ENCODE measurements around the gene TFPT.
A peak's percentile ranks its signal among the peaks of the same experiment; 100 is the strongest.

The TFPT gene, protein sequence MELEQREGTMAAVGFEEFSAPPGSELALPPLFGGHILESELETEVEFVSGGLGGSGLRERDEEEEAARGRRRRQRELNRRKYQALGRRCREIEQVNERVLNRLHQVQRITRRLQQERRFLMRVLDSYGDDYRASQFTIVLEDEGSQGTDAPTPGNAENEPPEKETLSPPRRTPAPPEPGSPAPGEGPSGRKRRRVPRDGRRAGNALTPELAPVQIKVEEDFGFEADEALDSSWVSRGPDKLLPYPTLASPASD

DNA sequence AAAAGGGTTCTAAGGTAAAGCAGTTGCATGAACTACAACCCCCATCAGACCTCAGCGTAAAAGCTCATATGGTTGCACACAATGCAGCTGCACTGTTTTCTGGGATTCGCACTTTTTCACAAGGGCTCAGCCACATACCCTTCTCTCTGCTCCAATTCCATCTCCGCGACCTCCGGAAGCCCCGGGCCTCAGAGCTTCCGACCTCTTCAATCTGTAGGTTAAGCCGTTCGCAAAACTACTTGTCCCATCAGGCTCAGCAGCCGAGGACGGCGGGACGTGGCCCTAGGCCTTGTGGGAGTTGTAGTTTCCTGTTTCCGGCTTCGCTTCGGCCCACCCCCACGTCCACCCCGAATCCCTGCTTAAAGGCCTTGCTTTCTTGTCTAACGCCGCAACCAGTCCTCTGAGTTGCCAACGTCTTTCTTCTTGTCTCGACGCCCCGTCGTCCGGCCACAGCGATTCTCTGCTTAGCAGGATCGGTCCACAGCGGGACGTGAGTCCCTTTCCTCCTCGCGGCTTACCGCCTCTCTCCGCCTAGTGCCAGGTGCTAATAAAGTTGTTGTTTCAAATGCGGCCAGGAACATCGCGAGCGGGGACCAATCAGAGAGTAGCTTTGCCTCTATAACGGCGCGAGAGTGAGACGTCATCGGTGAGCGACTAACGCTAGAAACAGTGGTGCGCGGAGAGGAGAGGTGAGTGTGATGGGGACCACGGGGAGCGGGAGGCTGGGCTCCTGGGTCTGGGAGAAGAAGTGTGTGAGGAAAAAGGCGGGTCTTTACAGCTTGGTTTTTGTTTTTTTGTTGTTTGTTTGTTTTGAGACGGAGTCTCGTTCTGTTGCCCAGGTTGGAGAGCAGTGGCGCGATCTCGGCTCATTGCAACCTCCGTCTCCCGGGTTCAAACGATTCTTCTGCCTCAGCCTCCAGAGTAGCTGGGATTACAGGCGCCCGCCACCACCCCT, at the start of gene TFPT, which contains the start of gene PRPF31:
TSS of gene TFPT (minus strand) at position 549 of the 955 bp plus-strand sequence. CDS start at position 161, 388 bp downstream.
TSS of gene PRPF31 (plus strand) at position 646 of the 955 bp plus-strand sequence. CDS start 2,525 bp downstream, outside the sequence.
- DNase-seq (ENCODE audit: low read depth) = peak; percentile 98

DNA sequence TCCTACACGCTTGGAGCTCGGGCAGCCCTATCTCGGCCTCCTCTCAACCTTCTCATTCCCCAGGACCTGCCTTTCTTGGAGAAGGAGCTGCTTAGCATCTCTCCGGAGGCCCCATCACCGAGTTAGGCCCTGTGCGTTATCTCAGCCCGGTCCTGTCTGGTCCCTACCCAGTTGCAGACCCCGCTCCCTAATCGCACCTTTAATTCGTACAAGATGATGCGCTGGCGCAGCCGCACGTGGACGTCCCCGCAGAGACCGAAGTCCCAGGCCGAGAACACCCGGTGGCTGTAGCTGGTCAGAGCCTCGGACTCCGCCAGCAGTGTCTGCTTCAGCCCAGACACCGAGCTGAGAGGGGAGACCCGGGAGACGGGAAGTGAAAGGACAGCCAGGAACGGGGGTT, 49.8 kb upstream of the TFPT start:
- no peak for DNase-seq (ENCODE audit: low read depth)

DNA sequence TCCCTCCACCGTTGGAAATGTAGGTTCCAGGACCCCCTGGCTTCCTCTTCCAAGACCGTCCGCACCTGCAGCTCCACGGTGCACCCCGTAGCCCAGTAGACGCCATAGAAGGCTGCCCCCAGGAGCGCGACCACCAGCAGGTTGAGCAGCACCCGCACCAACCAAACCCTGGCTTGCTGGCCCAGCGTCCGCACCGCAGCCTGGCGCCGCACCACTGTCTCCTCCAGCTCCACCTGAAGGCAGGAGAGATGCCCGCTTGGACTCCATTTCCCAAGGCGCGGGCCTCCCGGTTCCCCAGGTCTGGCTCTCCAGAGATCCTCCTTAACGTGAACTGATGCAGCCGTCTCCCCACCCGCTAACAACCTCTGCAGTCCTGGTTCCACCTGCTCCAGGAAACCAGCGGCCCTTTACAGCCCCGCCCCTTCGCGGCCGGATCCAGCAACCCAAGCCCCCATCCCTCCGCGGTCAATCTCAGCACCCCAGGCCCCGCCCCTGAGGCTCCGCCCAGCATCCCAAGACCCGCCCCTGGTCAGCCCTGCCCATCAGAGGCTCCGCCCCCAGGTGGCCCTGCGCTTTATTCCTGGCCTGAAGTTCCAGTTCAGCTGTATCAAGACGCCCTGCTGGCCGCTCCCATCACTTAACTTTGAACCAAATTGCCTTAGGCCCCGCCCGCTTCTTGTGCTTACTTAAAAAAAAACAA, 49.1 kb upstream of the TFPT start:
- peak; percentile 57 for DNase-seq (ENCODE audit: low read depth)

DNA sequence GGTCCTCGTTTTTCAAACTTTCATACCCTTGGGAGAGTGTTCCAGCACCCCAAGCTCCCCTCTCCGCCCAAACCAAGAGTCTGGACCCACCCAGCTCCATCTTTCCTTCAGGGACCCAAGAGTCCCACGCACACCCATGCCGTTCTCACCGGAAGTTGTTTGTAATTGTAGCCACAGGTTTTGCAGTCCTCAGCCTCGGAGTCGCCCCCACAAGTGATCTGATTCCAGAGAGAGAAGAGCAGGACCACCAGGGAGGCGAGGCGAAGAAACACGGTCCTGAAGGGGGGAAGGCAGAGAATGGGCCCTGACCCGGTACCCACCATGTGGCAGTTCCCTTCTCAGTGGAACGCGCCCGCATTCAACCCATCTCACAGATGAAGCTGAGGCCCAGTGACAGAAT, 47.4 kb upstream of the TFPT start:
- DNase-seq (ENCODE audit: low read depth) = no peak

DNA sequence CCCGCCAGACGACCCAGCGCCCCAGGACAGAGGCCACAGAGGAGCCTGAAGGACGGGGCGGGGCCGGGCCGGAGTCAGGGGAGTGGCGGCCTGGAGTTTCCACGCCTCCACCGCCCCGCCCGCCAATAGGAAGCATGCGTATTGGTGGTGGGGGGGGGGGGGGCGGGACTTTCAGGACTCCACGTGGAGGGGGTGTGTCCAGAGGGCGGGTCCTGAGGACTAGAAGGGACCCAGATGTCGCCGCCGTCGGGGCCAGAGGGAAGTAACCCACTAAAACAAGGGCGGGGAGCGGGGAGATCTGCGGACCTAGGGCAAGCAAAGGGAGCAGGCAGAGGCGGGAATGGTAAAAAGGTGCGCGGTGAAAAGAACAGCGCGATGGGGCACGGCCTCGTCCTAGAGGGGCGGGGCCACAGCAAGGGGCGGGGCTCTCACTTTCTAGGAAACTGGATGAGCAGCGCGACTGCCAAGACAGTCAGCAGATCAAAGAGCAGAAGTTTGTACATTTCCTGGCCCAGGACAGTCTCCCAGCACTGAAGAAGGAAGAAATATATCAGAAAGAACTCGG, 46.9 kb upstream of the TFPT start:
- peak; percentile 63 for DNase-seq (ENCODE audit: low read depth)

DNA sequence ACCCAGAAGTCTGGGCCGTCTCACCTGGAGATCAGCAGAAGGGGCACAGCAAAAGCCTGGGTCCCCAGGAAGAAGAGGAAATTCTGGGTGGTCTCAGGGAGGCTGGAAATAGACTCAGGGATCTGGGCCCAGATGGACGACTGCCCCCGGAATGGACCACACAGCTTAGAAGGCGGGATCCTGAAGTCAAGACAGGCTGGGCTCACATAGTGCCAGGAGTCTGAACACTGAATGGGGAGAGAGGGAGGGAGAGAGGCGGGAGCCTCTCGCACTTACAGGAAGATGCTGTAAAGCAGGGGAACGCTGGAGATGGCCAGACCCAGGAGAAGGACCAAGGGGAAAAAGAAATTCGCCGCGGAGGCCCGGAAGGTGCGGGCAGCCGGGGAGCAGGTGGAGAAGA, 45.4 kb upstream of the TFPT start:
- DNase-seq (ENCODE audit: low read depth) = no peak

DNA sequence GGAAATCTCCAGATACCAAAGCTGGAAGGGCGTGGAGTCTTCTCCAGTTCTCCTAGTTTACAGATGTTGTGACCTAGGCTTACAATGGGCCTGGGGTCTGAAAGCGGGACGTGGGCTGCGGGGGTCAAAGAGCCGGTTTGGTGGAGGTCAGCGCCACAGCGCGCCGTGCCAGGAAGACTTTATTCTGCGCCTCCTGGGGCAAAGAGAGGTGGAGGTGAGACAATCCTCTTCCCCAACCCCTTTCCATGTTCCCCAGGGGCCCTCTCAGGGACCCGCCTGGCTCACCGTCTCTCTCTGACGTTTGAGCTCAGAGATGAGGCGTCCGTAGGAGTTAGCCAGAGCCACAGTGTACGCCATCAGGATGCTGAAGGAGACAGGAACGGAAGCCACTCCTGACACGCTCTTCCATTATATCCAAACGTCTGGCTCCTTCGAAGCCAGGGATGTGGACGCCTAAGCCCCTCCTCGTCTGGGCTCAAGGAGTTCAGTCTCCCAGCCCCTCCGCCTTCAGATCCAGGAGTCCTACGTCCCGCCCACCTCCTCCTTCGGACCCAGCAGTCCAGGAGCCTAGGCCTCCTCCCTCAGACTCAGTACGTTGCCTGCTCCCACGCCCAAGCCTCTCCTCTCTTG, 44.8 kb upstream of the TFPT start:
- DNase-seq (ENCODE audit: low read depth) = no peak

DNA sequence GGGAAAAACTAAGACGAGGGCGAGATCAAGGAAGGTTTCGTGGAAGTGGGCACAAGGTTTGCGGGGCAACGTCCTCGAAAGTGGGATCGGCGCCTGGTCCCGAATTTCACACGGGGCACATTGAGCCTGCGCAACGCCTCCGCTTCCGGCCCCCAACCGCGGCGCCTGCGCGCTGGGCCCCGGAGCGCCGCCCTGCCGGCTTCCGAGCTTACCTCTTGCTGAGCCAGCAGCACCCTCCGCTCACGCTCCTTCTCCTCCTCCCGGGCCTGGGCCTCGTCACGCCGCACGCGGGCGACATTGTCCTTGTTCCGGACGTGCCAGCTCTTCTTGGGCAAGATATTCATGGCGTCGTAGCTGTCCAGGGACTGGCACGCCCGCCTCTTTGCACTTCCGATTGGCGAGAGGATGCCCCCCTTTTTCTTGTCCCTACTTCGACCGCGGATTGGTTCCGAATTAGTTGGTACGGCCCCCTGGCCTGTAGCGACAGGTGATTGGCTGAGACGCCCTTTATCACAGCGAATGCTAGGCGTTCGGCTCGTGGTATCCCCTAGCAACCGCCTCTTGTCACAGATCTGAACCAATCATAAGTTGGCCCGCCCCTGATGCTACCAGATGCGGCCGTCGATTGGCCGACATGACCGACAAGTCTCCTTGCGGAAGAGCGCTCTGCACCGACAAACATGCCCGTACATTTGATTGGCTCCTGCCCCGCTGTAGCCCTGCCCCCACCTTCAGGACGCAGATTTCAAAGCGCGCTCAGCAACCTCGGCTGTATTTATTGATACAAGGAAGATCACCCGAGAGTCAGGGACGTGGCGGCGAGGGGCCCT, 44.1 kb upstream of the TFPT start, which contains the start of gene LENG1:
TSS of gene LENG1 (minus strand) at position 370 of the 830 bp plus-strand sequence. CDS start at position 344, 26 bp downstream.
- peak; percentile 100 for DNase-seq (ENCODE audit: low read depth)

DNA sequence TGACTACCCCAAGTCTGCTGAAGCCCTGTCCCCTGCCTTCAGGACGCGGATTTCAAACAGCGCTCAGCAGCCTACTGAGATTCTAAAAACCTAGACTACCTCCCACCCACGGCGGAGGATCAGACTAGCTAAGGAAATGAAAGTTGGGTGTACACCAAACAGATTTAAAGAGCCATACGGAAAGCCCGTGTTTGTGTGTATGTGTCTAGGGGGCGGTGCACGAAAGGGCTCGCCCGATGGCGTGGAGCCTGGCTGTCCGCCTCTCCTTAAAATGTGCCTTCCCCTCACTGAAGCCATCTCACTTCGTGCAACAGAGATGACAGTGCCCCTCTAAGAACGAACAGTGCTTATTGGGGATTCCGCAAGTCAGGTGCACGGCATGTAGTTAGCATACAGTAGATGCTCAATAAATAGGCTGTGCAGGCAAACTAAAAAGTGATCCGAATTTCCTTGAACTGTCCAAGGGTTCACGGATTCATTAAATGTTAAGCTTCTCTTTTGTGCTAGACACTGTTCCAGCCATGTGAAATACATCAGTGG, 43.4 kb upstream of the TFPT start:
- peak; percentile 10 for DNase-seq (ENCODE audit: low read depth)

DNA sequence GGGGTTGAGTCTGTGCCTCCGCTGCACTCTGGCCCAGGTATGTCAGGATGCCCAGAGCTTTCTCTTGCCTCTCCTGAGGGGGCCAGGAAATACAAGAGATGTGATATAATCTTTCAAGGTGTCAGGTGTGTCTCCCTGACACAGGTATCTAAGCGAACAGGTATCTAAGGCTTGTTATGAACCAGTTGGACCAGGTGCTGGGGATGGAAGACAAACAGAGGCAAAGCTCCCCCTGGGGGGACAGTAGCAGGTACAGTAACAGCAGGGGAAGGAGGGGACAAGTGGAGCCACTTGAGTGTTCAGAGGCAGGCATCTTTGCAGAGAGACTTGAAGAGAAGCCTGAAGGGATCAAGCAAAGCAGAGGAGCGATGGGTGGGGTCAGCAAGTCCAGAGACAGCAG, 41.5 kb upstream of the TFPT start:
- DNase-seq (ENCODE audit: low read depth) = no peak

DNA sequence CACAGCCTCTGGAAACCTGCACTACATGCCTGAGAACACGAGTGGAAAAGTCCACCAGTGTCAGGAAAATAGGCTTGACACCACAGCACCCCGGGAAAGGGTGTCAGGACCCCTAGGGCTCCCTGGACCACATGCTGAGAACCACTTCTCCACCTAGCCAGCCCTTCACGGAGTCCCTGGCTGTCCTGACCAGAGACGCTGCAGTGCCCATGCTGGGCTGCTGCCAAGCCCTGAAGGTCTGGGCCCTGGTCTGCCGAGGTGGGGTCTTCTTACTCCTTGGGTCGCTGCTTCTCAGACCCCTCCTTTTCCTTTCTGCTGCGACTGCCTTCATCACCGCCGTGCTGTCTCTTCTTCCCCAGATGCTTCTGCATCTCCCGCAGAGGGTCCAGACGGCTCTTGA, 41.0 kb upstream of the TFPT start:
- no peak for DNase-seq (ENCODE audit: low read depth)

DNA sequence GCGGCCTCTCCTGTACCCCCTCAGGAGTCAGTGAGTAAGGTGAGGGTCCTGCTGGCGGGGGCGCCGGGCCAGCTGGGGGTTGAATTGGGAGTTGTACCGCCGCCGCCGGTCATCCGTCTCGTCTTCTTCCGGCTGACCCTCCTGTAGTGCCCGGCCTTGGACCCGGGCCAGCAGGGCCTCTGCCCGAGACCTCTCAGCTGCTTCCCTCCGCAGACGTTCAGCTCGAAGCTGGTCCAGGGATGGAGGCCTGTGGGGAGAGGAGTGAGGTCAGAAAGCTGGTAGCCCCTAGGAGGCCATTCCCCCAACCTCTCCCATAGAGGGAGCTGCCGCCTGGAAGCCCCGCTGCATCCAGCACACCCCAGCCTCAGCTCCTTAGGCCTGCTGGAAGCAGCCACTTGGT, 40.2 kb upstream of the TFPT start:
- DNase-seq (ENCODE audit: low read depth) = no peak

DNA sequence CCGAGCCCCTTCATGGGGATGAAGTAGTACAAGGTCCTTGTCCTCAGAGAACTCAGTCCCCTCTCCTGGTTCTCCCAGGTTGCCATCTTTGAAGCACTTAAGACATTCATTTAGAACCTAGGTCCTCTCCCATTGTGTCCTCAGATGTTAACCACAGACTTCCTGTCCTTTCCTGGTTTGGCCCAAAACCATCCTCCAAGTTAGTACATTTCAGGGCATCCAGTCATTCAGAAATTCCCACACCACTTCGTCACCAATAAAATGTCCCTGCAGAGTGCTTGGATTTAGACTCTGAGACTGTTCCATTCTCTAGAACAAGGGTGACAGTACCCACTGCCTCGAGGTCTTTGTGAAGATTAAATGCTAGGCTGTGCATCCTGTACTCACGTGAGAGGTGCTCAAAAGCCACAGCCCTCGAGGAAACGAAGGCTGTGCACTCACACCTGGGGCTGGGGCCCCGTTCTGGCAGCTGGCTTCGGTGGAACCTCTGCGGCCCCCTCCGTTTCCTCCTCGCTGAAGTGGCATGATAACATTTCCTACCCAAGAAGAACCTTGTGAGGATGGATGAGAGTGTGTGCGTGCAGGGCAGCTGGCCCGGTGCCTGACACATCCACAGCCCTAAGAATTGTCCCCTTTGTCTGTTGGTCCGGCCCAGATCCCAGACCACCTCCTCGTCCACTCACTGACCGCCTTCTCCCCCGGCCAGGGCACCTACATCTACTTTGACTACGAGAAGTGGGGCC, 39.3 kb upstream of the TFPT start:
- DNase-seq (ENCODE audit: low read depth) = no peak

DNA sequence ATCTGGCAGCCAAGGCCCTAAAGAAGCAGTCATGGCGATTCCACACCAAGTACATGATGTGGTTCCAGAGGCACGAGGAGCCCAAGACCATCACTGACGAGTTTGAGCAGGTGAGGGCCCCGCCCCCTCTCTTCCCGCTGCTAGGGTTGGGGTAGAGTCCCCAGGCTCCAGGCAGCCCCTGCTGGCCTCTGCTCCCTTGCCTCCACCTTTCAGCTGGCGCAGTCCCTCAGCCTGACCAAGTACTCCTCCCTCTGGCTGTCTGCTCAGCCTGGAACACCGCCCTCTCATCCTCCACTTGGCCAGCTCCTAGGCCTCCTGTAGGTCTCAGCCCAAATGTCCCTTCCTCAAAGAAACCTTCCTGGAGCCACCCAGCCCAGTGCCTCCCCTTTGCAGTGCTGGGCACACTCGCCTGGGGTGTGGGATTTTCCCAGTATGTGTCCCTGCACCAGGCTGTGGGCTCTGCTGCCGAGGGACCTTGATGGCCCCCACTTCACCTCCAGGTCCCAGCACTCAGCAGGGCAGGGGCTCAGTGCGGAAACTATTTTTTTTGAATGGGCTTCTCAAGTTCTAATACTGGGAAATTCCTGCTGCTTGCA, 38.4 kb upstream of the TFPT start:
- DNase-seq (ENCODE audit: low read depth) = no peak

DNA sequence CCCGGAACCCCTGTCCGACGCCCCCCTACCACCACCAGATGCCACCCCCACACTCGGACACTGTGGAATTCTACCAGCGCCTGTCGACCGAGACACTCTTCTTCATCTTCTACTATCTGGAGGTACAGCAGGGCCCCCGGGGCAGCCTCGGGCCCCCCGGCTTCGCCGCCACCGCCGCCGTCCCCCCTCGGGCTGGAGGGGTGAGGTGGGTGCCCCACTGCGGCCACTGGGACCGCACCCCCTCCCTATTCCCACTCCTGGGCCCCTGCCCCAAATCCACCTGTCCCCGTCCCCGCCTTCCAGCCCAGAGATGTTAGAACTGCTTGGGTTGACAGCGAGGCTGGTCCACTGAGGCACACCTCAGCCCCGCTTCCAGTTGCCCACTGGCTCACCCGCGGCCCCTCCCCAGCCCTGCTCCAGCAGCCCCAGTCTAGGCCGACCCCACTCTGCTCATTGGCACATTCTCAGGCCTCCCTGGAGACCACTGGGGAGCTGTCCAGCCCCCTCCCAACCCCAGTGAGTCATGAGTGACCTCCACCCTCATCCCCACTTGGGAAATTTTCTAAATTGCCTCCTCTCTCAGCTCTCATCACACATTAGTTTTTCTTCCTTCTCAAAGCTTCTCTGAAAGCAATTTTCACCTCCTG, 37.5 kb upstream of the TFPT start:
- no peak for DNase-seq (ENCODE audit: low read depth)

DNA sequence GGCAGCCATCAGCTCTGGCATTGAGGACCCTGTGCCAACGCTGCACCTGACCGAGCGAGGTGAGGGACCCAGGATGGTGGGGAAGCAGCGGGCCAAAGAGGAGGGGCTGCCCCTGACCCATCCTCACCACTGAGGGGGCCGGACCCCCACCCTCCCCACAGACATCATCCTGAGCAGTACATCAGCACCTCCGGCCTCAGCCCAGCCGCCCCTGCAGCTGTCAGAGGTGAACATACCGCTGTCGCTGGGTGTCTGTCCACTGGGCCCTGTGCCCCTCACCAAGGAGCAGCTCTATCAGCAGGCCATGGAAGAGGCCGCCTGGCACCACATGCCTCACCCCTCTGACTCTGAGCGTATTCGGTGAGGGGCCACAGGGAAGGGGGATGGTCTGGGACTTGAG, 36.8 kb upstream of the TFPT start:
- DNase-seq (ENCODE audit: low read depth) = no peak

DNA sequence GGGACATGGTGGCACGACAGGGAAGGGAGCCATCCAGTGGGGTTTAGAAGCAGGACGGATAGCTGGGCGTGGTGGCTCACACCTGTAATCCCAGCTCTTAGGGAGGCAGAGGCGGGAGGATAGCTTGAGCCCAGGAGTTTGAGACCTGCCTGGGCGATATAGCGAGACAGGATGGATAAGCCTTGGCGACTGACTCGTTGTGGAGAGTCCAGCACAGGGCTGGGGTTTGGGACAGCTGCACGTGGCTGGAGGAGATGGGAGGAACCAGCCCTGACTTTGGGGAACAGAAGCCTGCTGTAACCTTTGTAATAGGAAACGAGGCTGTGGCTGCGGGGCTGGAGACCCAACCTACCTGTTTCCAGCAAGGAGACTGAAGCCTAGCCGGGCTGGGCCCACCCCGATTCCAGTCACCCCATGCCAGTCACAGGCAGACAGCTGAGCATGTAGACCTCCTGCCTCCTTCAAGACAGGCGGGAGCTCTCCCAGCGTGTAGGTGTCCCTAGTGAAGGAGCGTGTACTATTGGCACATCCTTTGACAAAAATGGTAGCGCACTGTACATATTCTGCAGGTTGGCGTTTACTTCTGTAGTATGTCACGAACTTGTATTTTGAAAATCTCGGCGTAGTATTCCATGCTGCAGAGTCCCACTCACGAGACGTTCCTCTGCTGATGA, 36.0 kb upstream of the TFPT start:
- DNase-seq (ENCODE audit: low read depth) = no peak

Data from amniotic epithelial cell (primary cell).